Natural killer cell (primary cell): ENCODE data around the gene PLCD3. TPM values are rescaled to one million over a fixed set of nuclear protein-coding genes. Genes with fewer than 3 reads are reported as not detected.

Experiments used
- ATAC-seq, 3 donors: fragments of 150-1000 bp in 2 of 3; fragments of 200-7000 bp in 1 of 3; cut with Tn5 transposase; 1 replicate in 1 of 3; 2 replicates in 2 of 3; pipeline ENCODE4 v1.10.0; 2021; ENCODE audit warnings: mild to moderate bottlenecking in 2 of 3, moderate library complexity in 2 of 3
- DNase-seq, 2 donors: peaks; one replicate each; pipeline versions ENCODE4 v3.0.0 to v3.0.0-alpha.2; 2013 to 2021; ENCODE audit warnings: mixed read lengths in 1 of 2
- H3K27ac ChIP-seq: one replicate; pipeline ENCODE4 v1.5.1; 2013; ENCODE audit warnings: mild to moderate bottlenecking, low read length
- H3K27me3 ChIP-seq: one replicate; pipeline ENCODE4 v1.6.1; 2013; ENCODE audit warnings: low read length; ENCODE audit not compliant: control insufficient read depth, insufficient read depth
- H3K36me3 ChIP-seq: one replicate; pipeline ENCODE4 v1.6.1; 2013; ENCODE audit warnings: low read length; ENCODE audit not compliant: control insufficient read depth, insufficient read depth
- H3K4me1 ChIP-seq: one replicate; pipeline ENCODE4 v1.6.1; 2013; ENCODE audit warnings: low read length; ENCODE audit not compliant: control insufficient read depth, insufficient read depth
- H3K4me3 ChIP-seq: one replicate; pipeline ENCODE4 v1.5.1; 2013; ENCODE audit warnings: low read length
- H3K9me3 ChIP-seq: one replicate; pipeline ENCODE4 v1.6.1; 2013; ENCODE audit warnings: low read length; ENCODE audit not compliant: control insufficient read depth, insufficient read depth
- H3K27ac Mint-ChIP-seq, 2 donors: one replicate each; pipeline ENCODE4 v1.8.0; 2022; ENCODE audit warnings: mild to moderate bottlenecking in 2 of 2, mixed read lengths in 2 of 2, moderate library complexity in 1 of 2
- H3K27me3 Mint-ChIP-seq, 2 donors: one replicate each; pipeline ENCODE4 v1.8.0; 2022; ENCODE audit warnings: low read depth in 2 of 2, mixed read lengths in 2 of 2
- H3K36me3 Mint-ChIP-seq: one replicate; pipeline ENCODE4 v1.8.0; 2022; ENCODE audit warnings: mixed read lengths
- H3K4me1 Mint-ChIP-seq, 2 donors: one replicate each; pipeline ENCODE4 v1.8.0; 2022; ENCODE audit warnings: mixed read lengths in 2 of 2
- H3K4me3 Mint-ChIP-seq: one replicate; pipeline ENCODE4 v1.8.0; 2022; ENCODE audit warnings: mild to moderate bottlenecking, moderate library complexity, mixed read lengths
- H3K9me3 Mint-ChIP-seq, 2 donors: one replicate each; pipeline ENCODE4 v1.8.0; 2022; ENCODE audit warnings: mixed read lengths in 2 of 2
- CTCF ChIP-seq: fragments of 200-600 bp; IDR thresholded peaks from one replicate; pipeline ENCODE4 v1.8.0; 2022; ENCODE audit warnings: antibody characterized with exemption
- WGBS: methylation state at CpG from one replicate; pipeline ENCODE4 v1.1.7; 2013; ENCODE audit warnings: missing lambda C conversion rate; ENCODE audit not compliant: insufficient coverage; 5-methylcytosine and 5-hydroxymethylcytosine counted together
- intact Hi-C: fragments of 100-400 bp; cut with micrococcal nuclease; formaldehyde crosslinking; loops from one replicate; pipeline ENCODE4 v1.14.2; 2022
- total RNA-seq, 4 donors: library from RNA; stranded (reverse); fragments of 120-200 nt in 1 of 4; gene quantifications; one replicate each; pipeline versions ENCODE4 v1.2.3 to v1.2.4, GENCODE V29; 2013 to 2022

PLCD3 gene
- total RNA-seq, 3 donors from 2014 or later (not counting 1 experiment from before 2014, with no cell fraction given) = 2.5 to 2.9 (median 2.5) TPM

DNA sequence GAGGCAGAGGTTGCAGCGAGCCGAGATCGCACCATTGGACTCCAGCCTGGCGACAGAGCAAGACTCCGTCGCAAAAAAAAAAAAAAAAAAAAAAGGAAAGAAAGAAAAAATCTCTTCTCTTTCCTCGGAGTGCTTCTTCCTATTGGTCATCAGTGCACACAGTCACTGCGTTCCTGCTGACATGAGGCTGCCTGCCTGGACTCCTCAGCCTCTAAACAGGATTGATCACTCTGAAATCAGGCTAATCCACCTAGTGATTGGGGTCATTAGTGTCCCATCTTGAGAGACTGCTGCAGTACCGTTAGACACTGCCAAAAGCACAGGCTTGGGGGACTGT lies 30.8 kb downstream of the PLCD3 start:
- H3K4me3 ChIP-seq = no peak overlapping the region

DNA sequence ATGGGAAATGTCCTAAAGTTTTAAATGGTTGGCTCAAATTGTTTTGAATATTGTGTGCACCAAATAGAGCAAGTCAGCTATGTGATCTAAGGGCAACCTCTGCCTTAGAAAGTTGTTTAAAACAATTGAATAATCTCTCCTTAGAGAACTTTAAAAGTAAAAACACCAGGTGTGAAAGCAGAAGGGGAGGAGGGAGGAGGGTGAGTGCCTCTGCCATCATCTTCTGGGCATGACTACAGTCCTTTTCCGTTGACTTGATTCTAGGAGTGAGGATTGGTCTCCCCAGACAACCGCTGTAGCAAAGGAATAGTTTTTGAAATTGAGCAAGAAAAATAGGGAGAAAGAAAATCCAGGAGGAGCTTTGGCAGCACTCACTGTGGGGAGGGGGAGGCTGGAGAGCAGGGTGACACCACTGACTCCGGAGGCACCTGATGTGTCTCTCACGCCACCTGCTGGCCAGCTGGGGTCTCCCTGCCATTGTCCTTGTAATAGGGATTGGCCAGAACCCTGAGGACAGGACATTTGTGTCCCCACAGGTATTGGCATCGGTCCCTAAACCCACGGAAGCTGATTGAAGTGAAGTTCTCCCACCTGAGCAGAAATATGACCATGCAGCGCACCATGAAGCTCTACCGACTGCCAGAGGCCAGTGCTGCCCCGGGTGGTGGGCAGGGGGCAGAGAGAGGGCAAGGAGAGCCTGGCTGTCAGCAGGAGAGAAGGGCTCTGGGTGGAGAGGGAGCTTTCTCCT lies 33.3 kb downstream of the PLCD3 start:
- no peak overlapping the region for H3K27ac ChIP-seq
- peaks cover 0 to 6% of the 10 kb centered on the region in 2 donors for H3K4me1 Mint-ChIP-seq
- intact Hi-C loops = loop anchor here (5.0 kb wide), 1 partner anchor 187 kb away; no protein-coding TSS in a partner anchor
- H3K36me3 ChIP-seq = peaks cover 80% of the 10 kb centered on the region
- H3K27me3 Mint-ChIP-seq = no peaks in the 10 kb centered on the region
- peaks cover 7% of the 10 kb centered on the region for H3K36me3 Mint-ChIP-seq
- no peaks in the 10 kb centered on the region for H3K9me3 ChIP-seq
- peak; percentile 67 to 82 for DNase-seq
- peak; percentile 82 for TF ChIP-seq CTCF
- H3K27ac Mint-ChIP-seq = peak overlapping the region in 1 of 2 donors; percentile 64
- no peaks in the 10 kb centered on the region for H3K4me1 ChIP-seq
- H3K4me3 ChIP-seq = no peak overlapping the region
- no peak overlapping the region for H3K4me3 Mint-ChIP-seq
- H3K9me3 Mint-ChIP-seq = no peaks in the 10 kb centered on the region
- ATAC-seq = peak; percentile 86 to 97 (median 91)
- H3K27me3 ChIP-seq = no peaks in the 10 kb centered on the region
- 66% methylated on average over 9 of the region's 9 CpGs for WGBS

More for the DNA sequence above, 30.8 kb downstream of the PLCD3 start:
- H3K9me3 Mint-ChIP-seq = no peaks in the 10 kb centered on the region
- WGBS = 96% methylated on average over 8 of the region's 9 CpGs
- H3K9me3 ChIP-seq = no peaks in the 10 kb centered on the region
- DNase-seq (no peak), ATAC-seq (no peak)
- intact Hi-C loops = no loop called here
- peaks cover 2 to 6% of the 10 kb centered on the region in 2 donors for H3K4me1 Mint-ChIP-seq
- no peak for TF ChIP-seq CTCF
- peak overlapping the region in 1 of 2 donors; percentile 56 for H3K27ac Mint-ChIP-seq
- peaks cover 87% of the 10 kb centered on the region for H3K36me3 ChIP-seq
- no peak overlapping the region for H3K4me3 Mint-ChIP-seq
- H3K27ac ChIP-seq = no peak overlapping the region
- H3K27me3 ChIP-seq = no peaks in the 10 kb centered on the region
- H3K4me1 ChIP-seq = no peaks in the 10 kb centered on the region
- H3K36me3 Mint-ChIP-seq = peaks cover 1% of the 10 kb centered on the region
- no peaks in the 10 kb centered on the region for H3K27me3 Mint-ChIP-seq

DNA sequence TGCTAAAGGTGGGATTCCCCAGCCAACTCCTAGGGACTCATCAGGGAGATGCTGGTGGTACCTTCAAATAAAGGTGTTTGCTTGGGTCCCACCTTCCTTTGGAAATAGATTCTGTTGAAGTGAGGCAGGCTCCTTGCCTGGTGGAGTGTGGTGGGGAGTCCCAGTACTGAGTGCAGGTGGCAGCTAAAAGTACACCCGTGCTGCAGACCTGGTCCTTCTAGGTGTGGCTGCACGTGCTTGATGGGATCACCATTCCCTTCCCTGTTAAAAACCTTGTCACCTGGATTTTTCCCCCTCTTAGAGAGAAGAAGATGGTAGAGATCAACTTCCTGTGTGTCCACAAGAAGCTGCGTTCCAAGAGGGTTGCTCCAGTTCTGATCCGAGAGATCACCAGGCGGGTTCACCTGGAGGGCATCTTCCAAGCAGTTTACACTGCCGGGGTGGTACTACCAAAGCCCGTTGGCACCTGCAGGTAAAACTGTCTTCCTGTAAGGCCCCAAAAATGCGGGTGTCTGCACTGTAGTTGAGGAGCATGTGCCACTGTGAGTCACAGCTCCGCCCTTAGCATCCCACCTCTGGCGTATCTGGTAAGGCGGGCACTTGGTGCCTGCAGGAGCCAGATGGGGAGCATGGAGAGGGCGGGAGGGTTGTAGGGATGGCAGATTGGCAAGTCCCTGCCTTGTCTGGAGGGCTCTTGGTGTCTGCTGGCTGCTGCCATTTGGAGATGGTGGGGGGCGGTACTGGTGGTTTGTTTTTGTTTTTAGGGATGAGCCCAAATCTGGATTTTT lies 34.0 kb downstream of the PLCD3 start:
- ATAC-seq (no peak), DNase-seq (no peak)
- no peaks in the 10 kb centered on the region for H3K4me1 ChIP-seq
- H3K36me3 Mint-ChIP-seq = peaks cover 7% of the 10 kb centered on the region
- H3K27ac ChIP-seq = no peak overlapping the region
- peak overlapping the region; percentile 31 to 64 for H3K27ac Mint-ChIP-seq
- peaks cover 0 to 6% of the 10 kb centered on the region in 2 donors for H3K4me1 Mint-ChIP-seq
- H3K27me3 ChIP-seq = no peaks in the 10 kb centered on the region
- peaks cover 80% of the 10 kb centered on the region for H3K36me3 ChIP-seq
- no peak overlapping the region for H3K4me3 Mint-ChIP-seq
- no peak for TF ChIP-seq CTCF
- no peaks in the 10 kb centered on the region for H3K9me3 Mint-ChIP-seq
- 89% methylated on average over 11 of the region's 13 CpGs for WGBS
- intact Hi-C loops = loop anchor here (5.0 kb wide), 1 partner anchor 186 kb away; no protein-coding TSS in a partner anchor
- no peaks in the 10 kb centered on the region for H3K27me3 Mint-ChIP-seq
- no peak overlapping the region for H3K4me3 ChIP-seq
- H3K9me3 ChIP-seq = no peaks in the 10 kb centered on the region
